OCI-LY3 (cell line): Measurements from ENCODE around the gene OAS2.
A peak's percentile ranks its signal among the peaks of the same experiment; 100 is the strongest.

Experiments
- H2AFZ ChIP-seq: fragments of 200-600, 300-600 bp; shearing (Covaris generic); 2 replicates; pipeline ENCODE4 v1.6.0; 2014; ENCODE audit warnings: antibody characterized with exemption, low read depth, low read length
- H3K27ac ChIP-seq: fragments of 200-600, 300-600 bp; sonication (generic); 2 replicates; pipeline ENCODE4 v1.5.1; 2014; ENCODE audit warnings: mild to moderate bottlenecking, low read length, moderate library complexity, mixed read lengths
- H3K27me3 ChIP-seq: fragments of 200-600, 300-600 bp; sonication (generic); 2 replicates; pipeline ENCODE4 v1.6.1; 2014; ENCODE audit warnings: low read depth, low read length, mixed read lengths
- H3K36me3 ChIP-seq: fragments of 200-600, 300-600 bp; sonication (generic); replicated peaks from 2 replicates; pipeline ENCODE3; 2014; ENCODE audit warnings: low read depth, low read length, mixed read lengths
- H3K4me1 ChIP-seq: fragments of 300-600, 200-600 bp; sonication (generic); 2 replicates; pipeline ENCODE4 v1.6.1; 2014; ENCODE audit warnings: low read length, mixed read lengths
- H3K4me2 ChIP-seq: fragments of 200-600, 300-600 bp; sonication (generic); 2 replicates; pipeline ENCODE4 v1.6.1; 2014; ENCODE audit warnings: low read length, mixed read lengths
- H3K4me3 ChIP-seq: fragments of 300-600, 200-600 bp; sonication (generic); 2 replicates; pipeline ENCODE4 v1.5.1; 2014; ENCODE audit warnings: antibody characterized with exemption, mild to moderate bottlenecking, low read length, moderate library complexity
- H3K79me2 ChIP-seq: fragments of 300-600, 200-600 bp; shearing (Covaris generic); 2 replicates; pipeline ENCODE4 v1.6.1; 2014; ENCODE audit warnings: mild to moderate bottlenecking, low read length, mixed read lengths
- H3K9ac ChIP-seq: fragments of 300-600, 200-600 bp; shearing (Covaris generic); 2 replicates; pipeline ENCODE4 v1.6.0; 2014; ENCODE audit warnings: mild to moderate bottlenecking, low read length, moderate library complexity
- H3K9me3 ChIP-seq: fragments of 200-600, 300-600 bp; shearing (Covaris generic); 2 replicates; pipeline ENCODE4 v1.6.1; 2014; ENCODE audit warnings: low read length, mixed read lengths; ENCODE audit not compliant: insufficient read depth
- H4K20me1 ChIP-seq: fragments of 200-600, 300-600 bp; sonication (generic); 2 replicates; pipeline ENCODE4 v1.6.1; 2016; ENCODE audit warnings: low read length, mixed read lengths; ENCODE audit not compliant: insufficient read depth
- EZH2phosphoT487 ChIP-seq: fragments of 200-600 bp; shearing (Covaris generic); IDR thresholded peaks from 2 replicates; pipeline ENCODE4 v1.6.1; 2018; ENCODE audit warnings: antibody characterized with exemption, mixed run types, low read depth

OAS2 gene

DNA sequence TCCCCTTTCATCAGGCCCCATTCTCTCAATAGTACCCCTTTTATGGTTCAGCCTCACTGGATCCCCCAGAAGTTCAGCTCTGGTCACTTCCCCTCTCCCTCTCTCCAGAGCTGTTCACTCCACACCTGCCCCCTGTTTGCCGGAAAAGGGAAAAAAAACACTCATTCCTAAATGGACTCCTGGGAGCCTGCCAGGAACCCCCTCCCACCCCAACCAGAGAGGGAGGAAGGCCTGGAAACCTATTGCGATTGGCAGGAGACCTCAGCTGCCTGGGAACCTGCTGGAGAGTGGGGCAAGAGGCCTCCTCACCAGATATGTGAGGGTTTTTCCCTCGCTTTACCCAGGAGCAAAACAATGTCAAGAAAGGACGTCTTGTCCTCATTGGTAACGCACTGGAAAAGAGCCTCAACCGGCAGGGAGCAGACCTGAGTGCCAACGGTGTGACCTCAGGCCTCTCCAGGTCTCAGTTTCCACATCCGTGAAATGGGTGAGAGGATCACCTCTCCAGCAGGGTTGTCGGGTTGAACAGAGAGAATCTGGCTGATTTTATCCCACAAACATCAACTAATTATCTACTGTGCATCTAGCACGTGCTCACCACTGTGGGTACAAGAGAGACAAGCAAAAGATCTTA, 82.9 kb downstream of the OAS2 start:
- Histone ChIP-seq H3K27ac (peak overlapping the region; percentile 67), H3K36me3 (no peaks in the 10 kb centered on the region), H3K4me2 (peak overlapping the region; percentile 32; the same call in 1 of the 2 replicates), H4K20me1 (no peaks in the 10 kb centered on the region), H3K27me3 (no peaks in the 10 kb centered on the region), H3K4me3 (no peak overlapping the region), H2AFZ (peak overlapping the region; percentile 36; the same call in 1 of the 2 replicates), H3K9me3 (no peaks in the 10 kb centered on the region), H3K79me2 (no peaks in the 10 kb centered on the region), H3K4me1 (peaks cover 48% of the 10 kb centered on the region), H3K9ac (0 out of 2 replicates have a peak overlapping the region, but pooled peaks have one; percentile 3)
- TF ChIP-seq EZH2phosphoT487, result no peak
